Liver (tissue), 9 donors: ENCODE measurements around the gene PNPLA2. TPM values are rescaled to one million over a fixed set of nuclear protein-coding genes. Genes with fewer than 3 reads are reported as not detected.

ENCODE experiments used
- DNase-seq: peaks from one replicate; pipeline ENCODE4 v3.0.0-alpha.2; 2017; ENCODE audit warnings: low spot score
- H3K27ac ChIP-seq, 2 donors: one replicate each; pipeline ENCODE4 v1.7.0; 2013; ENCODE audit warnings: inconsistent platforms in 2 of 2, low read length in 2 of 2, control low read depth in 1 of 2, low read depth in 1 of 2, mild to moderate bottlenecking in 1 of 2
- H3K27me3 ChIP-seq, 4 donors: one replicate each; pipeline versions ENCODE4 v1.6.1 to v1.7.0; 2013; ENCODE audit warnings: low read length in 3 of 4, inconsistent platforms in 1 of 4, mild to moderate bottlenecking in 1 of 4, moderate library complexity in 1 of 4; ENCODE audit not compliant: control insufficient read depth in 4 of 4, insufficient read depth in 4 of 4
- H3K36me3 ChIP-seq, 4 donors: one replicate each; pipeline versions ENCODE4 v1.6.1 to v1.7.0; 2013; ENCODE audit warnings: low read length in 3 of 4, mild to moderate bottlenecking in 3 of 4, low read depth in 1 of 4, moderate library complexity in 1 of 4; ENCODE audit not compliant: control insufficient read depth in 4 of 4, insufficient read depth in 3 of 4
- H3K4me1 ChIP-seq, 4 donors: one replicate each; pipeline versions ENCODE4 v1.6.1 to v1.7.0; 2013; ENCODE audit warnings: low read length in 3 of 4, mild to moderate bottlenecking in 3 of 4, moderate library complexity in 1 of 4; ENCODE audit not compliant: control insufficient read depth in 4 of 4, insufficient read depth in 4 of 4
- H3K4me3 ChIP-seq, 3 donors: one replicate each; pipeline versions ENCODE4 v1.6.1 to v1.7.0; 2013; ENCODE audit warnings: low read length in 3 of 3, control low read depth in 1 of 3, low read depth in 1 of 3, mild to moderate bottlenecking in 1 of 3
- H3K9ac ChIP-seq, 2 donors: one replicate each; pipeline ENCODE4 v1.7.0; 2013; ENCODE audit warnings: low read length in 2 of 2, mild to moderate bottlenecking in 2 of 2, moderate library complexity in 2 of 2, control low read depth in 1 of 2, low read depth in 1 of 2
- H3K9me3 ChIP-seq, 4 donors: one replicate each; pipeline versions ENCODE4 v1.6.1 to v1.7.0; 2013; ENCODE audit warnings: low read length in 3 of 4; ENCODE audit not compliant: control insufficient read depth in 4 of 4
- ATF3 ChIP-seq: IDR thresholded peaks from 2 replicates; pipeline ENCODE4 v1.6.1; 2016; ENCODE audit warnings: antibody characterized with exemption
- CTCF ChIP-seq: fragments of 150-350 bp; IDR thresholded peaks from 2 replicates; pipeline ENCODE4 v1.5.1; 2017; ENCODE audit warnings: improper control_type of control experiment, low read depth, low read length; ENCODE audit not compliant: missing input control
- EGR1 ChIP-seq, 2 donors: IDR thresholded peaks; 2 replicates each; pipeline ENCODE4 v1.6.1; 2016 to 2018; ENCODE audit warnings: antibody characterized with exemption in 2 of 2, low read depth in 2 of 2
- FOXA1 ChIP-seq: IDR thresholded peaks from 2 replicates; pipeline ENCODE4 v1.6.1; 2016; ENCODE audit warnings: antibody characterized with exemption
- FOXA2 ChIP-seq: IDR thresholded peaks from 2 replicates; pipeline ENCODE4 v1.6.1; 2016; ENCODE audit warnings: antibody characterized with exemption
- GABPA ChIP-seq, 2 donors: IDR thresholded peaks in 1 of 2; conservative IDR thresholded peaks in 1 of 2; 2 replicates each; pipeline ENCODE4 v1.6.1; 2016; ENCODE audit warnings: antibody characterized with exemption in 2 of 2, mild to moderate bottlenecking in 1 of 2, moderate library complexity in 1 of 2
- HNF4A ChIP-seq, 2 donors: conservative IDR thresholded peaks; 2 replicates each; pipeline ENCODE4 v1.6.1; 2016; ENCODE audit warnings: antibody characterized with exemption in 2 of 2, mild to moderate bottlenecking in 2 of 2
- HNF4G ChIP-seq: IDR thresholded peaks from 2 replicates; pipeline ENCODE4 v1.6.1; 2016; ENCODE audit warnings: antibody characterized with exemption
- JUND ChIP-seq, 2 donors: IDR thresholded peaks; 2 replicates each; pipeline ENCODE4 v1.6.1; 2016; ENCODE audit warnings: antibody characterized with exemption in 2 of 2
- MAX ChIP-seq: IDR thresholded peaks from 2 replicates; pipeline ENCODE4 v1.6.1; 2016; ENCODE audit warnings: antibody characterized with exemption
- NR2F2 ChIP-seq: IDR thresholded peaks from 2 replicates; pipeline ENCODE4 v1.6.1; 2016; ENCODE audit warnings: antibody characterized with exemption
- RAD21 ChIP-seq, 2 donors: IDR thresholded peaks; 2 replicates each; pipeline ENCODE4 v1.6.1; 2016; ENCODE audit warnings: antibody characterized with exemption in 2 of 2, mild to moderate bottlenecking in 2 of 2
- REST ChIP-seq: IDR thresholded peaks from 2 replicates; pipeline ENCODE4 v1.6.1; 2016; ENCODE audit warnings: antibody characterized with exemption, mild to moderate bottlenecking
- RXRA ChIP-seq, 2 donors: IDR thresholded peaks; 2 replicates each; pipeline ENCODE4 v1.6.1; 2017 to 2018; ENCODE audit warnings: antibody characterized with exemption in 2 of 2, mild to moderate bottlenecking in 1 of 2
- SP1 ChIP-seq: IDR thresholded peaks from 2 replicates; pipeline ENCODE4 v1.6.1; 2018; ENCODE audit warnings: antibody characterized with exemption, mild to moderate bottlenecking
- YY1 ChIP-seq: IDR thresholded peaks from 2 replicates; pipeline ENCODE4 v1.6.1; 2016; ENCODE audit warnings: antibody characterized with exemption, mild to moderate bottlenecking
- ZBTB33 ChIP-seq: IDR thresholded peaks from 2 replicates; pipeline ENCODE4 v1.6.1; 2016; ENCODE audit warnings: antibody characterized with exemption
- WGBS: extraction: QIAGEN DNeasy Blood & Tissue Kit; methylation state at CpG from one replicate; pipeline ENCODE4 v1.1.7; 2013; 5-methylcytosine and 5-hydroxymethylcytosine counted together
- polyA plus RNA-seq, 2 donors: library from polyadenylated mRNA; stranded (reverse) in 1 of 2; unstranded in 1 of 2; fragments of 200-250 nt in 1 of 2; fragments of >200 nt in 1 of 2; fragmentation: Nextera tagmentation in 1 of 2; extraction: Ambion mirVana in 1 of 2; gene quantifications; one replicate each; pipeline versions ENCODE4 v1.2.1 to v1.2.3, GENCODE V29; 2013 to 2015
- total RNA-seq, 2 donors: library from RNA; depleted of rRNA; stranded (reverse); fragments of >200 nt; gene quantifications; one replicate each; pipeline ENCODE4 v1.2.3, GENCODE V29; 2014
- donor health status: healthy.
- donor health status: healthy.
- donor health status: healthy.
- donor health status: healthy.
- donor health status: healthy.

Gene PNPLA2
- total and polyA plus RNA-seq, 4 donors = 13.7 to 58.9 (median 27.2) TPM

GRCh38 chr11:869399-870126 lies 50.8 kb downstream of the PNPLA2 start:
- H3K27ac ChIP-seq = no peak overlapping the region
- 93% methylated on average over 25 of the region's 25 CpGs for WGBS

GRCh38 chr11:870127-870413 lies 51.4 kb downstream of the PNPLA2 start:
- no peak overlapping the region for H3K4me3 ChIP-seq
- WGBS = 81% methylated on average over 8 of the region's 8 CpGs
- no peaks in the 10 kb centered on the region for H3K27me3 ChIP-seq
- no peaks in the 10 kb centered on the region for H3K4me1 ChIP-seq
- peaks cover 0 to 9% (median 0%) of the 10 kb centered on the region in 4 donors for H3K36me3 ChIP-seq
- no peaks in the 10 kb centered on the region for H3K9me3 ChIP-seq
- DNase-seq = no peak
- TF ChIP-seq GABPA (IDR thresholded peaks at IDR 0.05 in 1 of 2, conservative IDR thresholded peaks at IDR 0.05 in 1 of 2) = no peak
- no peak for TF ChIP-seq RAD21 (IDR thresholded peaks at IDR 0.05)
- TF ChIP-seq RXRA (IDR thresholded peaks at IDR 0.05) = no peak
- TF ChIP-seq EGR1 (IDR thresholded peaks at IDR 0.05; ENCODE audit: low read depth in 2 of 2) = no peak
- no peak for TF ChIP-seq MAX
- TF ChIP-seq FOXA1 = no peak
- TF ChIP-seq SP1 = no peak
- TF ChIP-seq YY1 = no peak
- no peak for TF ChIP-seq REST
- no peak for TF ChIP-seq JUND (IDR thresholded peaks at IDR 0.05)
- TF ChIP-seq NR2F2 = no peak
- TF ChIP-seq HNF4G = no peak
- H3K9ac ChIP-seq = no peak overlapping the region
- H3K27ac ChIP-seq = no peak overlapping the region

More at GRCh38 chr11:869399-870126, 50.8 kb downstream of the PNPLA2 start:
- H3K4me3 ChIP-seq = no peak overlapping the region
- no peaks in the 10 kb centered on the region for H3K4me1 ChIP-seq
- TF ChIP-seq ATF3 (no peak), YY1 (no peak), MAX (no peak), SP1 (no peak), RXRA (IDR thresholded peaks at IDR 0.05) (no peak), HNF4G (no peak)
- no peaks in the 10 kb centered on the region for H3K27me3 ChIP-seq
- peaks cover 0 to 9% (median 0%) of the 10 kb centered on the region in 4 donors for H3K36me3 ChIP-seq
- no peak overlapping the region for H3K9ac ChIP-seq
- no peak for DNase-seq
- H3K9me3 ChIP-seq = no peaks in the 10 kb centered on the region

GRCh38 chr11:870418-870817 lies 51.7 kb downstream of the PNPLA2 start:
- TF ChIP-seq FOXA1 (no peak), HNF4G (no peak), JUND (IDR thresholded peaks at IDR 0.05) (no peak), ZBTB33 (no peak), EGR1 (IDR thresholded peaks at IDR 0.05; ENCODE audit: low read depth in 2 of 2) (no peak), FOXA2 (no peak), NR2F2 (no peak), SP1 (no peak), YY1 (no peak), HNF4A (conservative IDR thresholded peaks at IDR 0.05) (no peak), CTCF (no peak), MAX (no peak)
- peaks cover 0 to 9% (median 0%) of the 10 kb centered on the region in 4 donors for H3K36me3 ChIP-seq

More at GRCh38 chr11:870418-870817, 51.7 kb downstream of the PNPLA2 start:
- Histone ChIP-seq H3K27me3 (no peaks in the 10 kb centered on the region), H3K4me3 (no peak overlapping the region), H3K4me1 (no peaks in the 10 kb centered on the region), H3K9ac (no peak overlapping the region), H3K27ac (no peak overlapping the region), H3K9me3 (no peaks in the 10 kb centered on the region)
- no peak for DNase-seq
- WGBS = 86% methylated on average over 8 of the region's 8 CpGs
